Measurements from ENCODE around the gene SLC30A9. TPM values are rescaled to one million over a fixed set of nuclear protein-coding genes. Genes with fewer than 3 reads are reported as not detected.

Gene SLC30A9
- total RNA-seq, 1 experiment from 2014 or later, result 32.4 TPM

- BruUV-seq (replicated peaks), result no TSS peak
- H3K27me3 ChIP-seq (ENCODE audit: control insufficient read depth, insufficient read depth, low read length), result peaks cover 3% of the 10 kb centered on the region; the same call in 1 of the 2 replicates
- in situ Hi-C loops (cut with HindIII; ENCODE audit: low pct_unique_long_range_greater_than_20kb, low sequenced_read_pairs), result no loop called here
- no peak for TF ChIP-seq SIN3A (IDR thresholded peaks at IDR 0.05; ENCODE audit: borderline replicate concordance, insufficient read depth, low read depth, low read length)
- no peak for TF ChIP-seq REST (IDR thresholded peaks at IDR 0.05; ENCODE audit: insufficient read depth in 1 of 2, low read depth in 2 of 2, low read length in 1 of 2)
- no peak for TF ChIP-seq POLR2AphosphoS5 (IDR thresholded peaks at IDR 0.05; ENCODE audit: low read depth, low read length)
- TF ChIP-seq CTCF (IDR thresholded peaks at IDR 0.05), result no peak
- no peak for TF ChIP-seq TCF7L2 (IDR thresholded peaks at IDR 0.05; ENCODE audit: low read depth, low read length)
- H3K9me3 ChIP-seq (ENCODE audit: control insufficient read depth, insufficient read depth, low read depth, low read length), result no peaks in the 10 kb centered on the region
- intact Hi-C loops (cut with micrococcal nuclease; ENCODE audit: unreplicated experiment), result no loop called here
- ATAC-seq (no peak), DNase-seq (ENCODE audit: low read depth, low spot score) (no peak)
- POLR2A ChIA-PET, result no interaction called here
- no peaks in the 10 kb centered on the region for H3K4me1 ChIP-seq (ENCODE audit: control insufficient read depth, insufficient read depth, low read length)
- H3K36me3 ChIP-seq (ENCODE audit: control insufficient read depth, insufficient read depth, low read length), result no peaks in the 10 kb centered on the region
- CTCF ChIA-PET, result no interaction called here
- H3K4me3 ChIP-seq (ENCODE audit: low read depth in 2 of 2, low read length in 2 of 2), result no peak overlapping the region
- no peak overlapping the region for H3K27ac ChIP-seq (ENCODE audit: low read length)
Observed at GRCh38 chr4:42133006-42133405, 142.7 kb downstream of the SLC30A9 start.

GRCh38 chr4:42136371-42136770, 146.0 kb downstream of the SLC30A9 start:
- H3K27ac ChIP-seq (ENCODE audit: low read length), result no peak overlapping the region
- no TSS peak for BruUV-seq (replicated peaks)
- H3K4me1 ChIP-seq (ENCODE audit: control insufficient read depth, insufficient read depth, low read length), result no peaks in the 10 kb centered on the region
- intact Hi-C loops (cut with micrococcal nuclease; ENCODE audit: unreplicated experiment), result no loop called here
- DNase-seq (ENCODE audit: low read depth, low spot score) (no peak), ATAC-seq (no peak)
- POLR2A ChIA-PET, result no interaction called here
- no peaks in the 10 kb centered on the region for H3K36me3 ChIP-seq (ENCODE audit: control insufficient read depth, insufficient read depth, low read length)
- H3K4me3 ChIP-seq (ENCODE audit: low read depth in 2 of 2, low read length in 2 of 2), result no peak overlapping the region
- TF ChIP-seq POLR2AphosphoS5 (IDR thresholded peaks at IDR 0.05; ENCODE audit: low read depth, low read length) (no peak), CTCF (IDR thresholded peaks at IDR 0.05) (no peak), REST (IDR thresholded peaks at IDR 0.05; ENCODE audit: insufficient read depth in 1 of 2, low read depth in 2 of 2, low read length in 1 of 2) (no peak), SIN3A (IDR thresholded peaks at IDR 0.05; ENCODE audit: borderline replicate concordance, insufficient read depth, low read depth, low read length) (no peak), TCF7L2 (IDR thresholded peaks at IDR 0.05; ENCODE audit: low read depth, low read length) (no peak)
- in situ Hi-C loops (cut with HindIII; ENCODE audit: low pct_unique_long_range_greater_than_20kb, low sequenced_read_pairs), result no loop called here
- H3K27me3 ChIP-seq (ENCODE audit: control insufficient read depth, insufficient read depth, low read length), result peaks cover 3% of the 10 kb centered on the region; the same call in 1 of the 2 replicates
- CTCF ChIA-PET, result no interaction called here
- H3K9me3 ChIP-seq (ENCODE audit: control insufficient read depth, insufficient read depth, low read depth, low read length), result no peaks in the 10 kb centered on the region

Other genes starting within 250 kb of the SLC30A9 start
- not detected for gene PHOX2B, start 241.8 kb upstream of the SLC30A9 start, total RNA-seq (2021; ENCODE audit: unreplicated experiment)
- gene TMEM33, start 55.1 kb upstream of the SLC30A9 start, total RNA-seq (2021; ENCODE audit: unreplicated experiment), result 48.1 TPM
- 0.13 TPM for gene DCAF4L1, start 8.8 kb upstream of the SLC30A9 start, total RNA-seq (2021; ENCODE audit: unreplicated experiment)
- gene BEND4, start 162.1 kb downstream of the SLC30A9 start, total RNA-seq (2021; ENCODE audit: unreplicated experiment), result 0.03 TPM